HK-2 (cell line): ENCODE data around the gene SGMS1.
"Not testable (repeated sequence)": the region's sequence is repeated elsewhere in the genome, so short reads cannot be mapped to it uniquely, and the experiment has no call there.

ENCODE experiments used
- DNase-seq: peaks from one replicate; pipeline ENCODE4 v3.0.0-alpha.2; 2018; ENCODE audit not compliant: unreplicated experiment

Gene SGMS1

DNA sequence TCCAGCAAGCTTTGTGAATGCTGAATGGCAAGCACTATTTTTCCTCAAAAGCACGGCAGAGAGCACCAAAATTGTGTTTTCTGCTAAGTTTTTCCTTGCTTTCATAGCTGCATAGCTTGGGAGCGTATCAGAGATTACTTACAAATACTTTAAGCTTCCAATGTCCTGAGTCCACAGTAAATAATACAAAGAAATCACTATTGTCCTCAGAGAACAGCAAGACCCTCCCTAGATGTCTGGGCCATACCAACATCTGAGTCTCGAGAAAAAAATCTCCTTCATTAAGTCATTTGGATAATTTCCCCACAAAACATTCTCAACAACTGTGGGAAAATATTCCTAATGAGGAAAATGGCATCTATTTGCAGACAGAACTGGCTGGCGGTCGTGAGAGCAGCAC is 41.7 kb downstream of the SGMS1 start:
- no peak for DNase-seq

DNA sequence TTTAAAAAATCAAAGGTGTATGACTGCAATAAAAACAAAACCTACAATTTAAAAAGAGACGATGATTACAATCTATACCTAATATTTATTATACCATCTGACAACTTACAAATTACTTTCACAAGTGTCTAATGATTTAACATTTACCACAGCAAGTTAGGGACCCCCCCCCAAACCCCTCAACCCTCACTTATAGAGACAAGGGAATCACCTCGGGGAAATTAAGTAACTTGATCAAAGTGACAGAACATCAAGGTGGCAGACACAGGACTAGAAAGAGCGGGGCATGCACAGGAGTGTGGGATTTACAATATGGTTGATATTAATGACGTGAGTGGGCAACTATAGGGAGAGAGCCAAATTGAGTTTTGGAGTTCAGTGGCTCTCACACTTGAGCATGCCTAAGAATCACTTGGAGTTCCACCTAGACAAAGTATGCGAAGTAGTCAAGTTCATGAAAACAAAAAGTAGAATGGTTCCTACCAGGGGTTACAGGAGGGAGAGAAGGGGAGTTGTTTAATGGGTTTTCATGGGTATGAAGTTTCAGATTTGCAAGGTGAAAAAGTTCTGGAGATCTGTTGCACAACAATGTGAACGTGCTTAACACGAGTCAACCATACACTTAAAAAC is 43.4 kb downstream of the SGMS1 start:
- no peak for DNase-seq

DNA sequence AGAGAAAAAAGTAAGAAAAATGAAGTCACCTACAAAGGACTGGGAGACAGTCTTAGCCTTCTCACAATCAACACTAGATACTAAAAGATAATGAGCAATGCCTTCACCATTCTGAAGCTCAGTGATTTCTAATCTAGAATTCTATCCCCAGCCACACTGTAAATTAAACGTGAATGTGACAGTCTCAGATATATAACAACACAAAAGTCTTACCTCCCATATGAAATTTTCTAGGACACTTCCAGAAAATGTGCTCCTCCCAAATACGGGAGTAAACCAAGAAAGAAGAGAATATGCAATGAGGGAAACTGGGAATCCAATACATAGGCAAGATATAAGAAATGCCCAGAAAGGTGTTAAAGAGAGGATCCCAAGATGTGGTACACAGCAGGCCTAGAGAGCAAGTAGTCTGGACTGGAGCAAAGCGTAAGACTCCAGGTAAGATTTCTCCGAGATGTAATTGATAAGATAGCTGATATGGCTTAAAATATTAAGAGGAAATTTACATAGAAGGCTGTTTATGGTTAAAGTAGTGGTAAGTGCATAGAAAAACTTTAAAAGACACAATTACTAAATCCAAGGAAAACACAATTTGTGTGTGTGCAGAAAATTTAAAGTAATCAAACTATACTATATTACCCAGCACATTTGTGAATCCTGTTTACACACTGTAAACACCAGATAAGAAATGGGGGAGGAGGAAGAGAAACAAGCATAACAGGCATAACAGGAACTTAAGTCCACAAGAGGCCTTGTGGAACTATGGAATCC is 44.1 kb downstream of the SGMS1 start:
- DNase-seq = no peak

DNA sequence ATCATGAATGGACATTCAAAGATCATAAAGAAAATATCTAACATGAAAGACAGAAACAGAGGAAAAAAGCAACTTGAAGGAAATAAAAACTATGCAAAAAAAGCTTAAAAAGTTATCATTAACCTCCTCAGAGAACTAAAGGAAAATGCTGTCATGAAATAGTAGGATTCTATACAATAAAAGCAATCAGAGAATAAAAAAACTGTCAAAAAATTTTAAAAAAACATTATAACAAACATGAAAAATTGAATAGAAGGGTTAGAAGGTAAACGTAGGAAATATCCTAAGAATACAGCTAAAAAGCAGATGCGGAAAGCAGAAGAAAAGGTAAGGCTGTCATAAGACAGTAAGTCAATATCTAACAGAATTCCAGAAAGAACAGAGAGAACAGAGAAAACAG is 44.8 kb downstream of the SGMS1 start:
- no peak for DNase-seq

DNA sequence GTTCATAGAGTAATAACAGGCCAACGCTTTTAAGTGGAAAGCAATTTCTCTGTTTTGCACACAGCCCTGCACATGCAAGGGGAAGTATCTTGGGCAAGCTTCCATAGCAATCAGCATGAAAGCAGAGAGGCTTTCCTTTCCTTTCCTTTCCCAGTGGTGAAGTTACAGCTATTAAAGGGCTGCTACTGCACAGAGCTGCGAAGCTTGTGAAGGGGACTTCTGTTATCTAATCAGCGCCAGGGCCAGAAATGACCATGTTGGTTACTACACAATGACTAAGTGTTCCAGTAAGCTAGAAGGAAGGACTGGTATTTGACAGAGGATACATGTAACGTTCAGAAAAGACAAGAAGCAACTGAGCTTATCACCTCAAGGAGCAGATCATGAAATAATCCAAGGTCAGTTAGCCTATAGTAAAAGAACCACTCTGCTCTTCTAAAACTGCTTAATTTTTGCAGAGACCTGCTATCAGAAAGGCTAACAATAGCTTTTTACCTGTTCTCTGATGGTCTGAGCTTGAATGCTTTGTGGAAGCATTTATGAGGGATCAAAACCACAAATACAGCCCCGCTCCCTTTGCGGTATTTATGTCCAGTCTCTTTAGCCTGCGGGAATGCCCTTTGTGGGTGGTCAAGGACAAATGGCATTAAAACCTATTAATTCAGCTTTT is 45.9 kb downstream of the SGMS1 start:
- DNase-seq = no peak

DNA sequence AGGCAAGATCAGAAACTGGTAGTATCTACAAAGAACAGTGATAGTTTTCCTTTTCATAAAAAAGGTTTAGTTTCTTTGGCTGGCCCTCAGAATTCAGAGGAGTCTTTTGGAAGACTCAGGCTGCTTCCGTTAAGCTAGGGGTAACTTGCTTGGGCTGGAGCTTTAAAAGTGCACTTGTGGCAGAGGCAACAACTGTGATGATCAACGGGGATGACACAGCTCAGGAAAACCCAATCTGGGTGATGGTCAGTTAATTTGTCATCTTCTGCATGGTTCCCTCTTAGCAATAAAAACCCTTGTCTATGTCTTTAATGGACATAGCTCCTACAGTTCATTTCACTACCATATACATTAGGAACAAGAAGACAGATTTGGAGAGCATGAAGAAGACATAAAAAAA is 46.7 kb downstream of the SGMS1 start:
- no peak for DNase-seq

DNA sequence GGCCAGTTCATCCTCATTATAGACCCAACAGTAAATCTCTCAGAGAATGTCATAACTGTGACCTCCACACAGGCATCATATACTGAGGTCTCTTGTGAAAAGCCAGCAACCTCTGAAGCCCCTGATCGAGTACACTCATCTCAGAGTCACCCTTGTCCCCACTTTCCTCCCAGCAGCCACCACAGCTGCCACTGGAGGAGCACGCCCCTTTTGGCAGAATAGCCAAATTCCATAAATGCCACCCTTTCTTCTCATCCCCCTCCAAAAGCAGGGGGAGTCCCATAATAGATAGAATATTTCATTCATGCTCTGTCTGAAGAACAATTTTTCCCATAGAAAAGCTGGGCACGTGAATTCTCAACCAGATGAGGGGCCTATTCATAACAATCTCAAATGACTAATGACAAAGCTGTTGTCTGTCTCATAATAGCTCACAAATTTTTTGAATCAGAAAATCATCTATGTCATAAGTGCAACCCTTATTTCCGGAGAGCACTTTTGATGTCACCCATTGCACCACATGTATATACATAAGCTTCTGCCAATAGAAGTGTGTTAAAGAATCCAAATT is 47.4 kb downstream of the SGMS1 start:
- DNase-seq = no peak

DNA sequence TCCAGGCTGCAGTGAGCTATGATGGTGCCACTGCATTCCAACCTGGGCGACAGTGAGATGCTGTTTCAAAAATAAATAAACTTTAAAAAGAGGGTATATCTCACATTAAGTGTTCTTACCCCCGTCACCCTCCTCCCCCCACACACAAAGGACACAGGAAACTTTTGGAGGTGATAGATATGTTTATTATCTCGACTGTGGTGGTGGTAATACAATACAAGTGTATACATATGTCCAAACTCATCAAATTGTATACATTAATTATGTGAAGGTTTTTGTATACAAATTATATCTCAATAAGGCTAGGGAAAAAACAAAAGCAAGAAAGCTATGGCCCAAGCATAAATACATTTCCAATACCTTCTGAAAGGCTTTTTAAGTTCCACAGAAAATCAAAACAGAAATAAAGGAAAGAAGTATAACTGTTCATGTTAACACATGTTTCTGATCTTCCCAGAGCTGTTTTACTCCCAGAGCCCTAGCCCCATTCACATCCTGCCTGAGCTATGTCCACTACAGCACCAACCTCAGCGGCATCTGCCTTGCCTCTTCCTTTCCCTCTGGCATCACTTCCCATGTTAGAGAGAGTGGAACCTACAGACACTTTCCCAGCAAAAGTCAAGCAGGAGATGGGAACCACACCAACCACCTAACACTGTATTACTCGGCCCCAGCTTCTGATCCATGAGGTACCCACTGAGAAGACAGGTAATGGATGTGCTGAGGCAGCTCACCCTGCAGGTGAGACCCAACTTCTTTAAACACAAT is 48.1 kb downstream of the SGMS1 start:
- DNase-seq = no peak

DNA sequence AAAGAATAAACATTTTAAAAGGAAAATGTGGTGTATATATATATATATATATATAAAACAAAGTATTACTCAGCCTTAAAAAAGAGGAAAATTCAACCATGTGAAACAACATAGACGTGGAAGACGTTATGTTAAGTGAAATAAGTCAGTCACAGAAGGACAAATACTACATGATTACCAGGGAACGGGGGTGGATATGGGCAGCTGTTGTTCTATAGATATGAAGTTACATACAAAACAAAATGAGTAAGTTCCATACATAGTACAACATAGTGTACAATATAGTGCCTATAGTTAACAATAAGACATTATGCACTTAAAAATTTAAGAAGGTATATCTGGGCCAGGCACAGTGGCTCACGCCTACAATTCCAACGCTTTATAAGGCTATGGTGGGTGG is 48.8 kb downstream of the SGMS1 start:
- no peak for DNase-seq

DNA sequence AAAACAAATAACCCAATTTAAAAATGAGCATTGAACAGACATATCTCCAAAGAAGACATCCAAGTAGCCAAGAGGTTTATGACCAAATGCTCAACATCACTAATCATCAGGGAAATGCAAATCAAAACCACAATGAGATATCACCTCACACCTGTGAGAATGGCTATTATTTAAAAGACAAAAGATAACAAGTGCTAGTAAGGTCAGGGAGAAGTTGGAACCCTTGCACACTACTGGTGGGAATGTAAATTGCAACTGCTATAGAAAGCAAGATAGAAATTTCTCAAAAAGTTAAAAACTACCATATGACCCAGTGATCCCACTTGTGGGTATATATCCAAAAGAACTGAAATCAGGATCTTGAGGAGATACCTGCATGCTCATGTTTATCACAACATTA is 49.5 kb downstream of the SGMS1 start:
- no peak for DNase-seq

DNA sequence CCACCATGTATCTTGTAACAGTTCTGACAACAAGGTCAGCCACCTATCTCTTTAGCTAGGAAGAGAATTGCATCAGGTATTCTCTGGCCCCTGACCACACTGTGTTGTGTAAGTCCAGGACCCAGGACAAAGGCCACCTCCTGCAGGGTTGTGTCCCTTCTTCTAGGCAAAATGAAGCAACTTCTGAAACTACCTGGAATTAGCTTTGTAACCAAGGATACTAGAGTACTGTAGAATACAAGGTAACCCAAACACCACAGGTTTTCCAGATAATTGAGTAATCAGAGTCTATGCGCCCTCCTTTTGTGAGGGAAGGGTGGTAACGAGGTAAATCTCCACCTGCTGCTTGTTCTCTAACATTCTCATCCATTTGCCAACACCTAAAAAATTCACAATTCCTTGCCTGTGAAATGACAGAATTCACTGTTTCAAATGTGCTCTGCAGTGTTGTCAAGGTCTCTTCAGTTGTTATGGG is 51.7 kb downstream of the SGMS1 start:
- DNase-seq = no peak

DNA sequence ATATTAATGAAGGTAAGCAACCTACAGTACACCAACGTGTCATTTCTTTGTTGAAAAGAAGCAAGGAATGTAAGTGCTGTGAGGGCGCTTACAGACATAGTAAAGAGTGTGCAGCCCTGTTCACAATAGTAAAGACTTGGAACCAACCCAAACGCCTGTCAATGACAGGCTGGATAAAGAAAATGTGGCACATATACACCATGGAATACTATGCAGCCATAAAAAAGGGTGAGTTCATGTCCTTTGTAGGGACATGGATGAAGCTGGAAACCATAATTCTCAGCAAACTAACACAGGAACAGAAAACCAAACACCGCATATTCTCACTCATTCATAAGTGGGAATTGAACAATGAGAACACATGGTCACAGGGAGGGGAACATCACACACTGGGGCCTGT is 55.0 kb downstream of the SGMS1 start:
- DNase-seq = not testable (repeated sequence)

DNA sequence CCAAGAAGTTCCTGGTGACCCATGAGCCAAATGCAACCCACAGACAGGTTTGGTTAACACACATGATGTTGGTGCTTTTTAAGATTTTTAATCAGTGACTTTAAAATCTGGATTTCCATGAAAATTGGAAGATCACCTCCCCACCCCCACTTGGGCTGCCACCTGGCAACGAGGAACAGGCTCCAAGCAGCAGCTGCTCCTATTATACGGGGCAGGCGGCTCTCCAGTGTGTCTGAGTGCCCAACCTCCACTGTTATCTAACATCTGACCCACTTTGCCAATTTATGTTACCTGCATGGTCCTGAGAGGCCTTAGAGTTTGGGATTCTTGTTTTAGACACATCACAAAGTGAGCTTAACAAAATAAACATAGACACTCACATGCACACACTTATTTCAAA is 56.4 kb downstream of the SGMS1 start:
- DNase-seq = no peak

DNA sequence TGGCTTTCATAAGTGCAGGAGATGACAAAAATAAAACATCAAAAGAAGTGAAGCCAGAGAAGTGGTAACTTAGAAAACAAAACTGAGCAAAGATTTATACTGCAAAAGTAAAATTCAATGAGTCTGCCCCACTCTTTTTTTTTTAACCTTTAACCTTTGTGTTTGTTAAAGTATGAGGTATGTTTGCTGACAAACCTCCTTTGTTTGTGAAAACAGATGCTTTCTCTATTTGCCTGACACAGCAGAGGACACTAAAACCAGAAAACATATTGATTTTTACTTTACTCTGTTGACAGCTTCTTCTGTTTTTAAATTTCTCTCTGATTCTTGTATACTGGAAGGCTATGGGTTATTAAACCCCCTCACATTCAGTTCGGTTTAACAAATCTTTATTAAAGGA is 57.6 kb downstream of the SGMS1 start:
- DNase-seq = no peak

DNA sequence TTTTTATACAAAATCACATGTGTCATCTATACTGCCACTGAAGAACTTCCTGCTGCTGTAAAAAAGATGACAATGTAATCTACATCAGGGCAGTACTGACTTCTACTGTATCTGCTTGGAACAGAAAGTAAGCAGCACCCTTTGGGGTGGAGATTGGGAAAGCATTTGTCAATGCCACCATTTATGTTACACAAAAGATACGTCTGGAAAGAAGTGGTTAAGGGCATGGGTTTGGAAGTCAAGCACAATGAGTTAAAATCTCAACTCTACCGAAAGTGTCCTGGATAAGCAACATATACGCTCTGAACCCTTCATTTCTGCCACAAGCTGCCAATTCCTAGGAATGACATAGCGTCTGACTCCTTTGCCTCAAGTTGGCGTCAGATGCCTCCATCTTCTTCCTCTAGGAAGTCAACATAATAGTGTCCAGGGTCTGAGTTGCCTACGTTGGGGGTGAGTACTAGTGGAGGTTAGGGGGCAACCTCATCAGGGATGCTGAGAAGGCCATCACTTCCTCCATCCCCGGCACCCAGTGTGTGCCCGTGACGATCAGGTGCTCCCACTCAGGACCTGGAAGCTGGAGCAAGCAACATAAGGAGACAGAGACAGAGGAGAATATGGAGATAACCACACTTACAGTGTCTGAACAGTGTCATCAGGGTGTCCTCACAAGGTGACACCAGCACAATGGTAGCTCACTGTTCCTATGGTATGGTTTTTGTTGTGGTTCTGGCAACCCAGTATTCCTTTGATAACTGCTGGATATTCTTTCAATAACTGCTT is 58.3 kb downstream of the SGMS1 start:
- DNase-seq = no peak

DNA sequence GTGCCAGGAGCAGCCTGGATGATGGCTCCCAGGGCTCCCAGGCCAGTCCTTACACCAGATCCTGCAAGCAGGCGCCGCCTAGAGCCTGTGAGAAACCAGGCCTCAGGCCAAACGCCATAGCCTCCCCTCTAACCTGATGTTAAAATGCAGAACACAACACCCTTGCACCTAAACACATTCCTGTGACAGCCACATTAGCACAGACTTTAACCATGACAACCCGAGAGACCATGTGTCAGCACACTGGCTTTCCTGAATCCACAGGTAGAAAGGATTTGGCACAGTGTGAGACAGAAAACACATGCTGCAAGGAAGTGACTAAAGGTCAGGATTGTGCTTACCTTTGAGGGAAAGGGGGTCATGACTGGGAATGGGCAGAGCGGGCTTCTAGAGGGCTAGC is 59.9 kb downstream of the SGMS1 start:
- DNase-seq = no peak

DNA sequence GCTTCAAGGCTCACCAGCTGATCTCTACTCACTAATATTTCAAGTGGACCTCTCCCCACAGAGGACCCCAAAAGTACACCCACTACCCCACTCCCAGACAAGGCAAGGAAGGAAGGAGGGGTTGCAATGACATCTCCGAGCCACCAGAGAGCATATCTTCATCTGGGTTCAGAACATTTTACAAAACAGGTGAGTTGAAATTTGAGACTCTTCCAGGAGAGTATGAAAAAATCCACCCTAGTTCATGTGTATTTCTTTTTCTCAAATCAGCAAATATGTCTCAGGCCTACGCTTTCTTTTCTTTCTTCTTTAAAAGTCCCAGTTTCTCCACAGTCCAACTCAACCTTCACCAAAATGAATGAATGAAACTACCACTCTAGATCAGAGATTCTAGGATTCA is 61.9 kb downstream of the SGMS1 start:
- DNase-seq = no peak

DNA sequence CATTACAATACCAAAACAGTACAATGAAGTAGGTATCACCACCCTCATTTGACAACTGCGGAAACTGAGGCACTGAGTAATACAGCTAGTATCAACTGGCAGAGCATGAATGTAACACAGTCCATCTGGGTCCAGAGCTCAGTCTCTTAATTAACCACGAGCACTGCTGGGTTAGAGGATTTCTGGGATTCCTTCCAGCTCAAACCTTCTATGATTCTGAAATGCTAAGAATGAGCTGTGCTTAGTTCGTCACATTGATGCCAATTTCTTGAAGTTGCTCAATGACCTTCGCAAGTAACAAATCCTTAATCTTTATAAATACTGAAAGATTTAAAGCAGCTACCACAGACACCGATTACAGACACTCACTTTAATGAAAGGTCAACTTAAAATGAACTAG is 62.5 kb downstream of the SGMS1 start:
- DNase-seq = no peak

DNA sequence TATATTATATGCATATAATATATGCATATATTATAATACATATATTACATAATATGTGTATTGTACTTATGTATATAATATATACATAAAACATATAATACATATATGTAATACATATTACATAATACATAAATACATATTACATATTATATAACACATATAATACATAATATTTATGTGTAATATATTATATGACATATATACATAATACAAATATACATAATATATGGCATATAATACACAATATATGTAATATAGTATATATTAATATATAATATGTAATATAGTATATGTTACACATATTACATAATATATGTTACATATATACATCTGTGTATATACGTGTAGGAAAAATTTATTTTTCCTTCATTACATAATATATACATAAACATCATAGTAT is 63.4 kb downstream of the SGMS1 start:
- DNase-seq = no peak

DNA sequence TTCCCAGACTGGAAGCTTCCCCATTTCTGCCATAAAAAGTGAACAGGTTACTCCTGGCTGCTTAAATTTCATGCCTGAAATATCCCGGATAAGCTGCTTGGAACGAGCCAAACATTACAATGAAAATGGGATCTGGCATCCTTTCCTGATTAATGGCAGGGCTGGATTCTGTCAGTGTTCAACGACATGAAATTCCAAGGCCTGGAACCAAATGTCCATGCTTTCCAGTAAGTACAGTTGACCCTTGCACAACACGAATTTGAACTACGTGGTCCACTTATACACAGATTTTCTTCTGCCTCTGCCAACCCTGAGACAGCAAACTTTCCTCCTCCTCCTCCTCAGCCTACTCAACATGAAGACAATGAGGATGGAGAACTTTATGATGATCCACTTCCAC is 65.4 kb downstream of the SGMS1 start:
- DNase-seq = no peak

DNA sequence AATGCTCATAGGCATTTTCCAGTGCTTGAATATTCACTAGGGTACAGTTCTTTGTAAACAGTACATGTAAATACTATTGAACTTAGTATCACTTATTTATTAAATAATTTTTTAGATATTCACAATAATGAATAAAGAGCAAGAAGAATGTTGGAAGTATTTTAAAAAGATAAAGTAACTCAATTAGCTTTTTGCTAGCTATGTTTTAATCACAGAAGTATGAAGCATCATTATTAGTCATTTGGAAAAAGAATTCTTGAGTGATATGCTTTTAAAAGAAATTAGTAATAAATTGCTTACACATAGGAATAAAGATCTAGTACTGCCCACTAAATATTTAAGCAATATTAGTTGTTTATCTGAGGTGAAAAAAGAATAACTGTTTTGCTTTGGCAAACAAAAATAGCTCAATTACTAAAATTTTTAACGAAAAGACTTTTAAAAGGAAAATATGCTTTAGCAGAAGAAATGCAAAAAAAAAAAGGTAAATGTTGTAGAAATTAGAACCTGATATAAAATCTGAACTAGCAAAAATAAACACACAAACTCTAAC is 66.5 kb downstream of the SGMS1 start:
- DNase-seq = no peak
